Endothelial cell of umbilical vein (primary cell): ENCODE measurements around the gene TTF2. TPM values are rescaled to one million over a fixed set of nuclear protein-coding genes. Genes with fewer than 3 reads are reported as not detected.

Experiments
- BruUV-seq: library from RNA; stranded (reverse); fragments of 400-500 nt; replicated peaks from 2 replicates; lab custom pipeline; 2021; lab: Mats Ljungman, UMichigan
- CTCF ChIA-PET: fragments of 300-600, 350-600 bp; sonication (Branson Sonifier 250); formaldehyde crosslinking; loops from one replicate; lab custom pipeline; 2021; ENCODE audit warnings: antibody characterized with exemption, inconsistent platforms; lab: Charles Lee
- POLR2A ChIA-PET: fragments of 300-600, 350-600 bp; sonication (Branson Sonifier 250); formaldehyde crosslinking; loops from one replicate; lab custom pipeline; 2021; ENCODE audit warnings: antibody characterized with exemption, inconsistent platforms; lab: Charles Lee
- DNase-seq: peaks from one replicate; pipeline ENCODE4 v3.0.0-alpha.2; 2011; ENCODE audit warnings: low read depth, low spot score
- FAIRE-seq: peaks from 2 replicates; lab custom pipeline; 2011; peaks lifted over from hg19 to GRCh38; lab: Jason Lieb, UNC
- H2AFZ ChIP-seq: 2 replicates; pipeline ENCODE4 v1.6.0; 2012; ENCODE audit warnings: low read depth, low read length, control low read depth, inconsistent platforms
- H3K27ac ChIP-seq: 2 replicates; pipeline ENCODE4 v1.5.1; 2011; ENCODE audit warnings: low read depth, mild to moderate bottlenecking, control low read depth, low read length, moderate library complexity; ENCODE audit not compliant: insufficient read depth
- H3K27me3 ChIP-seq, 2 experiments: 2 replicates each; pipeline versions ENCODE4 v1.6.0 to v1.6.1; 2011; ENCODE audit warnings: low read length in 2 of 2, mixed read lengths in 1 of 2; ENCODE audit not compliant: control insufficient read depth in 2 of 2, insufficient read depth in 2 of 2
- H3K36me3 ChIP-seq, 2 experiments: 2 replicates in 1 of 2; 3 replicates in 1 of 2; pipeline ENCODE4 v1.5.1; 2011; ENCODE audit warnings: low read length in 2 of 2, mild to moderate bottlenecking in 1 of 2, moderate library complexity in 1 of 2; ENCODE audit not compliant: control insufficient read depth in 2 of 2, insufficient read depth in 2 of 2; ENCODE audit errors: extremely low read depth in 1 of 2
- H3K4me1 ChIP-seq: 3 replicates; pipeline ENCODE4 v1.5.1; 2011; ENCODE audit warnings: mild to moderate bottlenecking, low read length; ENCODE audit not compliant: control insufficient read depth, insufficient read depth; ENCODE audit errors: extremely low read depth
- H3K4me2 ChIP-seq: 2 replicates; pipeline ENCODE4 v1.6.1; 2011; ENCODE audit warnings: low read length, control low read depth, mixed read lengths; ENCODE audit not compliant: insufficient read depth
- H3K4me3 ChIP-seq, 3 experiments: fragments of 200-600 bp in 1 of 3; sonication (generic), shearing (Covaris generic) in 1 of 3; replicated peaks in 1 of 3; 2 replicates each; pipeline ENCODE4 v1.5.1; 2011 to 2016; ENCODE audit warnings: control low read depth in 3 of 3, low read length in 3 of 3, mild to moderate bottlenecking in 2 of 3, inconsistent platforms in 1 of 3, low read depth in 1 of 3, moderate library complexity in 1 of 3; ENCODE audit not compliant: insufficient read depth in 1 of 3
- H3K79me2 ChIP-seq: 2 replicates; pipeline ENCODE4 v1.6.0; 2012; ENCODE audit warnings: low read length, inconsistent platforms; ENCODE audit not compliant: control insufficient read depth, insufficient read depth
- H3K9ac ChIP-seq: replicated peaks from 2 replicates; pipeline ENCODE3; 2011; ENCODE audit warnings: low read length, control low read depth; ENCODE audit not compliant: insufficient read depth; ENCODE audit errors: extremely low read depth
- H3K9me1 ChIP-seq: replicated peaks from 3 replicates; pipeline ENCODE4 v1.6.0; 2011; ENCODE audit warnings: mild to moderate bottlenecking, low read length; ENCODE audit not compliant: control insufficient read depth, insufficient read depth; ENCODE audit errors: extremely low read depth
- H3K9me3 ChIP-seq: replicated peaks from 2 replicates; pipeline ENCODE4 v1.5.1; 2012; ENCODE audit warnings: low read length, inconsistent platforms; ENCODE audit not compliant: control insufficient read depth, insufficient read depth
- H4K20me1 ChIP-seq: replicated peaks from 2 replicates; pipeline ENCODE3; 2011; ENCODE audit warnings: mild to moderate bottlenecking, low read length; ENCODE audit not compliant: control insufficient read depth, insufficient read depth; ENCODE audit errors: extremely low read depth
- CTCF ChIP-seq, 2 donors: IDR thresholded peaks; 1 replicate in 1 of 2; 2 replicates in 1 of 2; pipeline ENCODE4 v1.5.1; 2011; ENCODE audit warnings: low read length in 2 of 2, mild to moderate bottlenecking in 2 of 2, moderate library complexity in 2 of 2, control low read depth in 1 of 2, inconsistent platforms in 1 of 2, low read depth in 1 of 2; ENCODE audit not compliant: insufficient read depth in 1 of 2; ENCODE audit errors: extremely low read depth in 1 of 2
- EZH2 ChIP-seq: IDR thresholded peaks from 2 replicates; pipeline ENCODE4 v1.6.1; 2012; ENCODE audit warnings: borderline replicate concordance, low read depth, mild to moderate bottlenecking, moderate library complexity, low read length, inconsistent platforms; ENCODE audit not compliant: severe bottlenecking
- FOS ChIP-seq: IDR thresholded peaks from 2 replicates; pipeline ENCODE4 v1.6.1; 2011; ENCODE audit warnings: mild to moderate bottlenecking, low read length, moderate library complexity, borderline replicate concordance; ENCODE audit not compliant: insufficient read depth
- GATA2 ChIP-seq: IDR thresholded peaks from 2 replicates; pipeline ENCODE4 v1.7.0; 2011; ENCODE audit warnings: low read depth, mild to moderate bottlenecking, moderate library complexity, mixed read lengths, low read length; ENCODE audit not compliant: insufficient read length, insufficient read depth
- JUN ChIP-seq: IDR thresholded peaks from 2 replicates; pipeline ENCODE4 v1.6.1; 2011; ENCODE audit warnings: borderline replicate concordance, low read depth; ENCODE audit not compliant: insufficient read length, insufficient read depth
- MAX ChIP-seq: IDR thresholded peaks from 2 replicates; pipeline ENCODE4 v1.6.1; 2011; ENCODE audit not compliant: insufficient read depth, insufficient read length
- MYC ChIP-seq: IDR thresholded peaks from one replicate; pipeline ENCODE4 v1.6.1; 2011; ENCODE audit warnings: mild to moderate bottlenecking, low read depth, low read length
- POLR2A ChIP-seq: IDR thresholded peaks from 2 replicates; pipeline ENCODE4 v1.6.1; 2012; ENCODE audit warnings: low read depth, mild to moderate bottlenecking, control low read depth, low read length
- POLR2AphosphoS5 ChIP-seq: IDR thresholded peaks from 2 replicates; pipeline ENCODE4 v1.6.1; 2012; ENCODE audit warnings: low read depth, mild to moderate bottlenecking, control low read depth, low read length, moderate library complexity; ENCODE audit not compliant: insufficient read depth
- dilution Hi-C: fragments of 300-500 bp; cut with MboI; formaldehyde crosslinking; loops from one replicate; pipeline ENCODE4 v1.15.0; 2019; ENCODE audit warnings: low sequenced_read_pairs; ENCODE audit not compliant: extremely low pct_ligation_motif_present
- intact Hi-C: fragments of 100-400 bp; cut with micrococcal nuclease; formaldehyde crosslinking; loops from one replicate; pipeline ENCODE4 v1.10.0; 2022
- polyA plus RNA-seq, 4 experiments: library from polyadenylated mRNA; depleted of rRNA in 3 of 4; stranded (reverse) in 3 of 4; unstranded in 1 of 4; fragments of >200 nt; gene quantifications; 2 replicates each; pipeline versions ENCODE4 v1.2.1 to v1.2.3, GENCODE V29; 2011 to 2012; ENCODE audit warnings: missing spikeins in 1 of 4
- total RNA-seq: library from RNA; stranded (reverse); gene quantifications from 2 replicates; pipeline ENCODE4 v1.2.3, GENCODE V29; 2021

TTF2 gene
- total and polyA plus RNA-seq, 2 donors (not counting 3 experiments of a cell fraction or from before 2014, with no cell fraction given): 8.8 to 44.4 TPM

GRCh38 chr1:117025568-117025967 lies 34.6 kb upstream of the TTF2 start:
- Histone ChIP-seq H2AFZ (no peak overlapping the region), H3K79me2 (no peaks in the 10 kb centered on the region), H4K20me1 (no peaks in the 10 kb centered on the region), H3K9me3 (no peaks in the 10 kb centered on the region), H3K27ac (no peak overlapping the region), H3K4me2 (no peak overlapping the region), H3K9me1 (no peaks in the 10 kb centered on the region), H3K4me3 (no peak overlapping the region), H3K27me3 (peaks cover under 1 to 2% of the 10 kb centered on the region in 2 experiments), H3K4me1 (peaks cover 27% of the 10 kb centered on the region), H3K36me3 (no peaks in the 10 kb centered on the region), H3K9ac (no peak overlapping the region)
- TF ChIP-seq CTCF (IDR thresholded peaks at IDR 0.05; ENCODE audit: extremely low read depth in 1 of 2, insufficient read depth in 1 of 2, low read depth in 1 of 2, low read length in 2 of 2): no peak
- TF ChIP-seq POLR2AphosphoS5: no peak
- TF ChIP-seq GATA2: no peak
- TF ChIP-seq JUN: no peak
- no peak for TF ChIP-seq EZH2
- no peak for TF ChIP-seq POLR2A
- TF ChIP-seq MAX: no peak
- no peak for TF ChIP-seq MYC
- TF ChIP-seq FOS: no peak
- no peak for FAIRE-seq
- dilution Hi-C loops: no loop called here
- intact Hi-C loops: no loop called here
- no peak for DNase-seq
- ChIA-PET POLR2A (no interaction called here), CTCF (interaction anchor here (0.7 to 0.9 kb wide), 2 partner anchors 13 to 288 kb away, joined by 3 to 4 read pairs; no protein-coding TSS in a partner anchor)
- BruUV-seq: no TSS peak
